Measurements from ENCODE around the gene GTF3C1.

DNA sequence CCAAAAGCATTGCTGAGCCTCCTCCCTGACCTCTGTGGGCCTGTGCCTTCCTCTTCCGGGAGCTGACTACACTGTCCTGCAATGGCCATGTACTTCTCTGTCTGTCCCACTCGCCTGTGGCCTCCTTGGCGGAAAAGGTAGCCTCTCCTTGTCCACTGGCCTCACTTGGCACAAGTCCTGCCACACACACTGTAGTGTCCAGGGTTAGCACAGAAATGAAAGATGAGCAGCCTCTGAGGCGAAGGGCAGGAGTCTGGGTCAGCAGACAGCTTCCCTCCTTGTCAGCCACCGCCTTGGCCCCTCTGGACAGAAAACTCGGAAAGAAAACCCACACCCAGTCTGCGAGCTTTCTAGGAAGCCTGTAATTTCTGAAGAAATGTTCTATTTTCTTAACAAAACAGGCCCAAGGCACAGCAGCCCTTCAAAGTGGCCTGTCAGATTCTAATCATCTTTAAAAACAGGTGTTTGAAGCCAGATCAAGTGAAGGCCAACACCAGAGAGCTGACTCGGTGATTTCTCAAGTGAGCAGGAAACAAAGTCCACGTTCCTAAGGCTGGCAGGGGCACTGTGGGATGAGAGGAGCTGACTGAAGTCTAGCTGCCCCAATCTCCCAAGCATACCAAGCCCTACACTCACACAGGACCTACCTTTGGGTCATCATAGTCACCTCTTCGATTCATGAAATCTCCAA lies 67.2 kb downstream of the GTF3C1 start:
- TF ChIP-seq POLR2A (IDR thresholded peaks at IDR 0.05; ENCODE audit: low read depth, low read length) (no peak), POLR2AphosphoS5 (IDR thresholded peaks at IDR 0.05; ENCODE audit: low read depth, low read length) (no peak)
